Caco-2 (cell line): ENCODE data around the gene TTLL11. TPM values are rescaled to one million over a fixed set of nuclear protein-coding genes. Genes with fewer than 3 reads are reported as not detected.

Experiments used
- BruUV-seq: library from RNA; stranded (reverse); fragments of 400-500 nt; replicated peaks from 2 replicates; lab custom pipeline; 2021; lab: Mats Ljungman, UMichigan
- CTCF ChIA-PET: fragments of 300-600 bp; sonication (Branson Sonifier 250); formaldehyde crosslinking; loops from one replicate; lab custom pipeline; 2022; ENCODE audit warnings: antibody characterized with exemption; lab: Charles Lee
- POLR2A ChIA-PET: fragments of 300-600 bp; sonication (Branson Sonifier 250); formaldehyde crosslinking; loops from one replicate; lab custom pipeline; 2022; ENCODE audit warnings: antibody characterized with exemption; lab: Charles Lee
- DNase-seq, 2 experiments: peaks; one replicate each; pipeline versions ENCODE4 v3.0.0 to v3.0.0-alpha.2; 2020 to 2022
- H3K27me3 ChIP-seq: replicated peaks from 2 replicates; pipeline ENCODE4 v1.6.0; 2011; ENCODE audit warnings: low read length; ENCODE audit not compliant: control insufficient read depth, insufficient read depth
- H3K36me3 ChIP-seq: 2 replicates; pipeline ENCODE4 v1.5.1; 2011; ENCODE audit warnings: low read length; ENCODE audit not compliant: control insufficient read depth, insufficient read depth
- H3K4me1 ChIP-seq: fragments of 250-450 bp; sonication (Bioruptor Pico); 2 replicates; pipeline ENCODE4 v1.5.1; 2020; ENCODE audit warnings: mild to moderate bottlenecking
- H3K4me3 ChIP-seq: 2 replicates; pipeline ENCODE4 v1.5.1; 2011; ENCODE audit warnings: low read depth, mild to moderate bottlenecking, control low read depth, low read length
- H3K9me3 ChIP-seq: fragments of 250-450 bp; sonication (Bioruptor Pico); 2 replicates; pipeline ENCODE4 v1.5.1; 2020; ENCODE audit warnings: mild to moderate bottlenecking, moderate library complexity
- H3K27ac Mint-ChIP-seq: one replicate; pipeline ENCODE4 v1.8.0; 2022; ENCODE audit warnings: mixed read lengths; ENCODE audit not compliant: unreplicated experiment
- H3K27me3 Mint-ChIP-seq: one replicate; pipeline ENCODE4 v1.8.0; 2022; ENCODE audit warnings: mixed read lengths; ENCODE audit not compliant: insufficient read depth, unreplicated experiment
- H3K36me3 Mint-ChIP-seq: one replicate; pipeline ENCODE4 v1.8.0; 2022; ENCODE audit warnings: mild to moderate bottlenecking, mixed read lengths; ENCODE audit not compliant: insufficient read depth, unreplicated experiment
- H3K4me1 Mint-ChIP-seq: one replicate; pipeline ENCODE4 v1.8.0; 2022; ENCODE audit warnings: low read depth, mixed read lengths; ENCODE audit not compliant: unreplicated experiment
- H3K4me3 Mint-ChIP-seq: one replicate; pipeline ENCODE4 v1.8.0; 2022; ENCODE audit warnings: mild to moderate bottlenecking, moderate library complexity, mixed read lengths; ENCODE audit not compliant: unreplicated experiment
- H3K9me3 Mint-ChIP-seq: one replicate; pipeline ENCODE4 v1.8.0; 2022; ENCODE audit warnings: mixed read lengths; ENCODE audit not compliant: unreplicated experiment
- intact Hi-C: fragments of 100-400 bp; cut with micrococcal nuclease; formaldehyde crosslinking; loops from one replicate; pipeline ENCODE4 v1.10.0; 2022; ENCODE audit not compliant: unreplicated experiment
- total RNA-seq: library from RNA; stranded (reverse); gene quantifications from 2 replicates; pipeline ENCODE4 v1.2.3, GENCODE V29; 2022
- TF ChIP-seq, protein P1 (sequence below), 2 experiments: fragments of 200-600 bp in 1 of 2; IDR thresholded peaks; 1 replicate in 1 of 2; 2 replicates in 1 of 2; pipeline versions ENCODE4 v1.5.1 to v1.8.0; 2011 to 2022; ENCODE audit warnings: antibody characterized with exemption in 1 of 2, control low read depth in 1 of 2, inconsistent platforms in 1 of 2, low read depth in 1 of 2, low read length in 1 of 2, mild to moderate bottlenecking in 1 of 2, moderate library complexity in 1 of 2; ENCODE audit not compliant: insufficient read depth in 1 of 2, severe bottlenecking in 1 of 2, unreplicated experiment in 1 of 2

TTLL11 gene
- total RNA-seq, 1 experiment from 2014 or later: 4.4 TPM

DNA sequence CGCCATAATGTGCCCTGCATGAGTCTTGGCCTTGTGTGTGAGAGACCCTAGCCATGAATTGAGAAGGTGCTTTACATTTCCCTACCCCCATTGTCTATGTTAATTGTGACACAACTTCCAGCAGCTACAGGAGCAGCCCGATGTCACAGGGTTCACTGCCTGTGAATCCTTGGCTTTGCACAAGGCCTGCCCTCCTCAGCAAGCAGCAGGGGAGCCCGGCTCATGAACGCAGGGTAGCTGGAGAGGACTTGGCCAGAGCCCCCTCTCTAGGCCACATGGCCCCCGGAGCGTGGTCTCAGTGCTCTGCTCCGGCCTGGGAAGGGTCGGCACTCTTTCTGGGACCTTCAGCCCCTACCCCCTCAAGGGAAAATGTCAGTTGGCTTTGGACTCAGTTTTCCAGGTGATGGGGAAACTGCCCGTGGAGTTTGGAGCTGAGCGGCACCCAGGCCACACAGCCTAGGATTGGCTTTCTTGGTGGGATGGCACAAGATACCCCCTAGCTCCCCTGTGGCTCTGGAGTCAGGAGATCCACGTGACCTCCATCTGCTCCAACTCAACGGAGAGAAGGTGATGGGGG lies 280.9 kb downstream of the TTLL11 start:
- Histone ChIP-seq H3K4me3 (no peak overlapping the region), H3K9me3 (no peaks in the 10 kb centered on the region), H3K27me3 (no peaks in the 10 kb centered on the region), H3K36me3 (no peaks in the 10 kb centered on the region), H3K4me1 (peaks cover 4% of the 10 kb centered on the region; the same call in 1 of the 2 replicates)
- Mint-ChIP-seq H3K27me3 (no peaks in the 10 kb centered on the region), H3K36me3 (no peaks in the 10 kb centered on the region), H3K27ac (no peak overlapping the region), H3K4me1 (no peaks in the 10 kb centered on the region), H3K4me3 (no peak overlapping the region), H3K9me3 (no peaks in the 10 kb centered on the region)
- intact Hi-C loops: no loop called here
- TF ChIP-seq, protein P1, sequence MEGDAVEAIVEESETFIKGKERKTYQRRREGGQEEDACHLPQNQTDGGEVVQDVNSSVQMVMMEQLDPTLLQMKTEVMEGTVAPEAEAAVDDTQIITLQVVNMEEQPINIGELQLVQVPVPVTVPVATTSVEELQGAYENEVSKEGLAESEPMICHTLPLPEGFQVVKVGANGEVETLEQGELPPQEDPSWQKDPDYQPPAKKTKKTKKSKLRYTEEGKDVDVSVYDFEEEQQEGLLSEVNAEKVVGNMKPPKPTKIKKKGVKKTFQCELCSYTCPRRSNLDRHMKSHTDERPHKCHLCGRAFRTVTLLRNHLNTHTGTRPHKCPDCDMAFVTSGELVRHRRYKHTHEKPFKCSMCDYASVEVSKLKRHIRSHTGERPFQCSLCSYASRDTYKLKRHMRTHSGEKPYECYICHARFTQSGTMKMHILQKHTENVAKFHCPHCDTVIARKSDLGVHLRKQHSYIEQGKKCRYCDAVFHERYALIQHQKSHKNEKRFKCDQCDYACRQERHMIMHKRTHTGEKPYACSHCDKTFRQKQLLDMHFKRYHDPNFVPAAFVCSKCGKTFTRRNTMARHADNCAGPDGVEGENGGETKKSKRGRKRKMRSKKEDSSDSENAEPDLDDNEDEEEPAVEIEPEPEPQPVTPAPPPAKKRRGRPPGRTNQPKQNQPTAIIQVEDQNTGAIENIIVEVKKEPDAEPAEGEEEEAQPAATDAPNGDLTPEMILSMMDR (IDR thresholded peaks at IDR 0.05; ENCODE audit: insufficient read depth in 1 of 2, low read depth in 1 of 2, low read length in 1 of 2, severe bottlenecking in 1 of 2, unreplicated experiment in 1 of 2): no peak
- DNase-seq: no peak
- ChIA-PET CTCF (no interaction called here), POLR2A (no interaction called here)
- BruUV-seq: no TSS peak

DNA sequence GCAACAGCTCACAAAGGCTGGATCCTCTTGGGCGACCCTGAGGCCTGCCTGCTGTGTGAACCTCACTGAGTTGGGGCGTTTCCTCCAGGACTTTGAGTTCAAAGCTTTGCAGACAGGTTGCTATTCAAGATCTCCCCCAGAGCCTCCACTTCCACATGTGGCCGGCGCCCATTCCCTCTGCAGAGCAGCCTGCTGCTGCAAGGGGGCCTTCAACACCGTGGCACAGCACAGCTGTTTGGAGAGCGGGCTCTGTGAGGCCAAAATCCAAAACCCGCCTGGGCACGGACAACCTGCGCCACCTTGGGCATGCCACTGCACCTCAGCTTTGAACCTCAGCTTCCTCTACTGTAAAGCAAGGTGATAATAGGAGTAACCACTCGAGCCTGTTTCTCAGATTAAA lies 281.4 kb downstream of the TTLL11 start:
- intact Hi-C loops: no loop called here
- no peaks in the 10 kb centered on the region for H3K9me3 Mint-ChIP-seq
- H3K27ac Mint-ChIP-seq: no peak overlapping the region
- TF ChIP-seq, protein P1 (IDR thresholded peaks at IDR 0.05; ENCODE audit: insufficient read depth in 1 of 2, low read depth in 1 of 2, low read length in 1 of 2, severe bottlenecking in 1 of 2, unreplicated experiment in 1 of 2): no peak
- Histone ChIP-seq H3K4me1 (peaks cover 4% of the 10 kb centered on the region; the same call in 1 of the 2 replicates), H3K36me3 (no peaks in the 10 kb centered on the region), H3K4me3 (no peak overlapping the region), H3K9me3 (no peaks in the 10 kb centered on the region), H3K27me3 (no peaks in the 10 kb centered on the region)
- H3K27me3 Mint-ChIP-seq: no peaks in the 10 kb centered on the region
- no peak overlapping the region for H3K4me3 Mint-ChIP-seq
- CTCF ChIA-PET: no interaction called here
- no peak for DNase-seq
- no TSS peak for BruUV-seq
- no peaks in the 10 kb centered on the region for H3K4me1 Mint-ChIP-seq
- POLR2A ChIA-PET: no interaction called here
- no peaks in the 10 kb centered on the region for H3K36me3 Mint-ChIP-seq

DNA sequence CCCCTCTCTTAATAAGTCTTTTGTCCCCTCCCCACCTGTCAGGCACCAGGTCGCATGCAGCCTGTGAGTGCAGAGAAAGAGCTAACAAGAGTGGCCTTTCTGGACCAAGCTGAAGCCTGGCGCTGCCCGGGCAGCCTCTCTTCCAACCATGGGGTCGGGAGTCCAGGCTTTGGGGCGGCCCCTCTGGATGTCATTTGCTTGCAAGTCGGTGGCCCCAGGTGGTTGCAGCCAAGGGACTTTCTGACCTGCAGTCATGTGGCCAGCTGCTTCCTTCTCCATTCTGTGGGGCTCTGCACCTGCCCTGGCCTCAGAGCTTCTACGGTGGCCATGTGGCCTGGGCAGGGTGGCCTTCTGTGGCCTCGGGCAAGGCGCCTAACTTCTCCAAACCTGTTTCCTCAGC lies 282.0 kb downstream of the TTLL11 start:
- H3K36me3 Mint-ChIP-seq: no peaks in the 10 kb centered on the region
- Histone ChIP-seq H3K27me3 (no peaks in the 10 kb centered on the region), H3K9me3 (no peaks in the 10 kb centered on the region), H3K36me3 (no peaks in the 10 kb centered on the region), H3K4me3 (no peak overlapping the region), H3K4me1 (peaks cover 4% of the 10 kb centered on the region; the same call in 1 of the 2 replicates)
- no peak overlapping the region for H3K27ac Mint-ChIP-seq
- ChIA-PET POLR2A (no interaction called here), CTCF (no interaction called here)
- no peaks in the 10 kb centered on the region for H3K27me3 Mint-ChIP-seq
- intact Hi-C loops: no loop called here
- no peaks in the 10 kb centered on the region for H3K9me3 Mint-ChIP-seq
- no peak overlapping the region for H3K4me3 Mint-ChIP-seq
- BruUV-seq: no TSS peak
- no peaks in the 10 kb centered on the region for H3K4me1 Mint-ChIP-seq
- TF ChIP-seq, protein P1 (IDR thresholded peaks at IDR 0.05; ENCODE audit: insufficient read depth in 1 of 2, low read depth in 1 of 2, low read length in 1 of 2, severe bottlenecking in 1 of 2, unreplicated experiment in 1 of 2): no peak
- DNase-seq: no peak
